GM18867 (cell line): ENCODE results near the gene SRSF1.

Experiments used
- ATAC-seq: cut with Tn5 transposase; IDR thresholded peaks from one replicate; pipeline ENCODE4 v1.9.1; 2021; ENCODE audit warnings: mild to moderate bottlenecking, moderate library complexity; ENCODE audit not compliant: unreplicated experiment

The SRSF1 gene

DNA sequence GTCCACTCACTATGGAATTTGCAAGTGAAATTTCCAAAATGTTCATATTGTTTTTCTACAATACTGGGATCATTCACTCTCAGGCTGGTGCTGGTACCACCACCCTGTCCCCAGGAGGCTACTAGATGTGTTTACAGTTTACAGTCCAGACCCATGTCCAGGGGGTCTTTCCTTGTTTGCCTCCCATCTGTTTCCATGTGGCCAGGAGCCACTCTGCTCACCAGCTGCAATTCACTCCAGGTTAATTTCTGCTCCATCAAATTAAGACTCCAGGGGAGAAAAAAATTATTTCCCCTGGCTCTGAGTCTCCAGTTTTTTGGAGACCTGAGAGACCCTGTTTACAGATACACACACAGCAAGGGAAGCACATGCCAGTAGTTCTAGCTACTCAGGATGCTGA lies 12.5 kb upstream of the SRSF1 start:
- ATAC-seq = no peak

DNA sequence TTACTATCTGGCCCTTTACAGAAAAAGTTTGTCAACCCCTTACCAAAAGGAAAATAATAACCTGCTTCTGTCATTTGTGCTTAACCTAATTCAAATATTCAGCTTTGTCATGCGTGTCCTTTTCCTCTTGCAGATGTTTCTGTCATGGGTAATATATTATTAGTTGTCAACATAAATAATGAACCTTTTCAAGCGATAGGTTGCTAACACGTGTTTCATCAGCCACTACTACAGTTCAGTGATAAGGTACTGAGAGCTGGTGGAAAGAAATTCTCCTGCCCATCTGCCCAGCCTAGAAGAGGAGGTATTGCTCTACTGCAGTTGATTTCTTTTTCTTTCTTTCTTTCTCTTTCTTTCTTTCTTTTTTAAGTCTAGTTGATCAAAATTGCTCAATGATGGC lies 12.0 kb upstream of the SRSF1 start:
- ATAC-seq = no peak

GRCh38 chr17:58010067-58010799 lies 3.2 kb upstream of the SRSF1 start:
- ATAC-seq = no peak

GRCh38 chr17:58007781-58008706 lies 998 bp upstream of the SRSF1 start:
- ATAC-seq = peak; percentile 22

- ATAC-seq = peak; percentile 20
Observed at GRCh38 chr17:58006560-58006923, 504 bp downstream of the SRSF1 start.

GRCh38 chr17:58005728-58006559 lies 1.1 kb downstream of the SRSF1 start:
- ATAC-seq = peak; percentile 1

GRCh38 chr17:58005031-58005727 lies 1.9 kb downstream of the SRSF1 start:
- ATAC-seq = no peak

DNA sequence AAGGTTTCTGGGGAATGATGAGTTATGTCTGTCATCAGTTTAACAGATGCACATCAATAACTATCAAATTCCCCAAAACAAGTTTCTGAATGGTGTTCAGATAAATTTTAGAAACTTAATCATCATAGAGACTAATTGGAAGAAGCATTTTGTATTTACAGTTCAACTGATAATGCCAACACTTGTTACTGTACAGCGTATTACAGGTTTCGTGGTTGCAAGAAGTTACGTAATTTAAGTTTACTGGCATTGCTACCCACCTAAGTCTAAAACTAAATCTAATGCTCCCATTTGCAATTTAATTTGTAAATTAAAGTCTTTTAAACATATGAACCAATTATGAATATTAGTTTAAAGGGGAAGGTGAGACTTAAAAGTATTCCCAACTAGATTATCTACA lies 3.0 kb downstream of the SRSF1 start:
- ATAC-seq = no peak

- no peak for ATAC-seq
Observed at GRCh38 chr17:58002973-58003372, 4.1 kb downstream of the SRSF1 start.

GRCh38 chr17:58002154-58002948 lies 4.7 kb downstream of the SRSF1 start:
- no peak for ATAC-seq

DNA sequence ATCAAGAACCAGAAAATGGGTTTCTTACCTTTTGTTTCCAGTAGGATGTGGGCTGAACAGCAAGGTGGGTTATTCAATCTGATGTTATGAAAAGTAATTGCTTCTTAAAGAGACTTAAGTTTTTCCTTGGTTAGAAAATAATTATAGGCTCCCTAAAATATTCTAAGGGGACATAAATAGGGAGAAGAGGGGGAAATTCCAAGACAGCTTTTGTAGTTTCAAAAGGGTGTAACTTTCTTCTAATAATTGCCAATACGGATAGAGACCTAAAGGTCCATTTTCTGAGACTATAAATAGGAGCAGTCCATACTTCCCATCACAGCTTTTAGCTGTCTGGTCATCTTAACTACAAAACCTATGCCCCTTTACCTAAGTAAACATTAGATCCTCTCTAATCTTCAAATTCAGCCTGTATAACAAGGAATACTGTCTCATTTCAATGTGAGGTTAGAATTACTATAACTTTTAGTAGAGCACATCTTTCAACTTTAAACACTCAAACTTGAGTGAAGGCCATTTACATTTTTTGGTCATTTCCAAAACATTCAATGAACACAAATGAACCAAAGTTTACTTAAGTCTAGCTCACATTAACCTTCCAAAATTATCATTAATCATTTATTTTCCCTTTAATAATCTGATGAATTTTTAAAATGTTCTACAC lies 5.5 kb downstream of the SRSF1 start:
- no peak for ATAC-seq

- peak; percentile 42 for ATAC-seq
Observed at GRCh38 chr17:57999496-58000017, 7.5 kb downstream of the SRSF1 start.

- no peak for ATAC-seq
Observed at GRCh38 chr17:57999010-57999495, 8.0 kb downstream of the SRSF1 start.

- no peak for ATAC-seq
Observed at GRCh38 chr17:57997085-57997809, 9.8 kb downstream of the SRSF1 start.

DNA sequence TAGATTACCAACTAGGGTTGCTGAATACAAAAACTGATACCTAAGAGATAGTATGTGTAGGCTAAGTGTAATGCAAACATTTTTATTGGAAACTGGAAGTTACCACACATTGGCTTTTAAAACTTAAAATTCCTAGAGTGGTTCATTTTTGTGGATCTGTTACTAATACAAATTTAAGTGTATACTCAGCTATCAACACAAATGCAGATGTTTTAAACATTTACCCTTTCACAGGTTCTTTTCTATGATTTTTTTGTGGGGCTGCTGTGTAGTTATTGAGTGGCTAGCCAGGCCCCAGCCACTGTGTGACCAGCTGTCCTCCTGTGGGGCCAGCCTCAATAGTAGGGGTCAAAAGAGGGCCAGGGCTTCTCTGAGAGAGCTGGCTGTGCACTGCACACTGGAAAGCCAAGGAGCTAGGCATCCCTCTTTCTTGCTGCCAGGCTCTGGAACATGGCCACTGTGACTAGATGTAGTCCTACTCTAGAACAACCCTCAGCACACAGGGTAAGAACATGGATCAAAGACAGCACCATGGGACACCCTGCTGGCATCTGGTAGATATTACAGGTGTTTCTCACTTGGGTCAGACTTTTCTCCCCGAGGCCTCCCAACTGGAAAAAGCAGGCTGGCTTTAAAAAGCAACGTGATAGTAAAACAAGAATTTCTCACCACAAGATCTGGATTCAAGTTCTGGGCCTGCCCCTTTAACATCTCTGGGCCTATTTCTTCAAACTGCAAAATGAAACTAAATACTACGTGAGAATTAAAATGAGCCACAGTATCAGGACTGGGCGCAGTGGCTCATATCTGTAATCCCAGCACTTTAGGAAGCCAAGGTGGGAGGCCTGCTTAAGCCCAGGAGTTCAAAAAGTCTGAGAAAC lies 11.7 kb downstream of the SRSF1 start:
- ATAC-seq = peak; percentile 71

GRCh38 chr17:57994436-57994835 lies 12.6 kb downstream of the SRSF1 start:
- no peak for ATAC-seq
